Hepatocyte (in vitro differentiated cells): ENCODE results near the gene TNFRSF12A.

Experiments
- EZH2 ChIP-seq: fragments of 200-600 bp; sonication (generic); IDR thresholded peaks from 2 replicates; pipeline ENCODE4 v1.6.1; 2016; ENCODE audit warnings: antibody characterized with exemption, mild to moderate bottlenecking, borderline replicate concordance
- EZH2phosphoT487 ChIP-seq: fragments of 200-600 bp; sonication (generic); IDR thresholded peaks from one replicate; pipeline ENCODE4 v1.6.1; 2018; ENCODE audit warnings: antibody characterized with exemption, mild to moderate bottlenecking, low read depth, moderate library complexity; ENCODE audit not compliant: unreplicated experiment, severe bottlenecking
- TF ChIP-seq, protein P1 (sequence below): fragments of 200-600 bp; sonication (generic); IDR thresholded peaks from 2 replicates; pipeline ENCODE4 v1.5.1; 2016; ENCODE audit warnings: antibody characterized with exemption, mild to moderate bottlenecking; ENCODE audit not compliant: poor library complexity

DNA sequence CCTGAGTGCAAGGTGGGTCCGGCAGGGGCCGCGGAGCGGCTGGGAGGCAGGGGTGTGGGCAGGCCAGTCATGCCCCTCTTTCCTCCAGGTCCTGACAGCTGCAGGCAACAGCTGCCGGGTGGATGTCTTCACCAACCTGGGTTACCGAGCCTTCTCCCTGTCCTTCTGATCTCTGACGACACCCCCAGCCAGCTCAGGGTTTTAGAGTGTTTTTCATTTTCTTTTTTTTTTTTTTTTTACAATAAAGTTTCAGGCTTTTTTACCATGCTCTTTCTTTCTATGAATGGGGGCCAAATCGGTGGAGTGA is 7.3 kb downstream of the TNFRSF12A start:
- TF ChIP-seq EZH2 (no peak), EZH2phosphoT487 (no peak)
- TF ChIP-seq, protein P1, sequence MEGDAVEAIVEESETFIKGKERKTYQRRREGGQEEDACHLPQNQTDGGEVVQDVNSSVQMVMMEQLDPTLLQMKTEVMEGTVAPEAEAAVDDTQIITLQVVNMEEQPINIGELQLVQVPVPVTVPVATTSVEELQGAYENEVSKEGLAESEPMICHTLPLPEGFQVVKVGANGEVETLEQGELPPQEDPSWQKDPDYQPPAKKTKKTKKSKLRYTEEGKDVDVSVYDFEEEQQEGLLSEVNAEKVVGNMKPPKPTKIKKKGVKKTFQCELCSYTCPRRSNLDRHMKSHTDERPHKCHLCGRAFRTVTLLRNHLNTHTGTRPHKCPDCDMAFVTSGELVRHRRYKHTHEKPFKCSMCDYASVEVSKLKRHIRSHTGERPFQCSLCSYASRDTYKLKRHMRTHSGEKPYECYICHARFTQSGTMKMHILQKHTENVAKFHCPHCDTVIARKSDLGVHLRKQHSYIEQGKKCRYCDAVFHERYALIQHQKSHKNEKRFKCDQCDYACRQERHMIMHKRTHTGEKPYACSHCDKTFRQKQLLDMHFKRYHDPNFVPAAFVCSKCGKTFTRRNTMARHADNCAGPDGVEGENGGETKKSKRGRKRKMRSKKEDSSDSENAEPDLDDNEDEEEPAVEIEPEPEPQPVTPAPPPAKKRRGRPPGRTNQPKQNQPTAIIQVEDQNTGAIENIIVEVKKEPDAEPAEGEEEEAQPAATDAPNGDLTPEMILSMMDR = no peak
